ENCODE data around the gene WNT3A. TPM values are rescaled to one million over a fixed set of nuclear protein-coding genes. Genes with fewer than 3 reads are reported as not detected.
"Not testable (repeated sequence)": the region's sequence is repeated elsewhere in the genome, so short reads cannot be mapped to it uniquely, and the experiment has no call there.

The WNT3A gene, protein sequence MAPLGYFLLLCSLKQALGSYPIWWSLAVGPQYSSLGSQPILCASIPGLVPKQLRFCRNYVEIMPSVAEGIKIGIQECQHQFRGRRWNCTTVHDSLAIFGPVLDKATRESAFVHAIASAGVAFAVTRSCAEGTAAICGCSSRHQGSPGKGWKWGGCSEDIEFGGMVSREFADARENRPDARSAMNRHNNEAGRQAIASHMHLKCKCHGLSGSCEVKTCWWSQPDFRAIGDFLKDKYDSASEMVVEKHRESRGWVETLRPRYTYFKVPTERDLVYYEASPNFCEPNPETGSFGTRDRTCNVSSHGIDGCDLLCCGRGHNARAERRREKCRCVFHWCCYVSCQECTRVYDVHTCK
- 0.06 TPM for total RNA-seq

DNA sequence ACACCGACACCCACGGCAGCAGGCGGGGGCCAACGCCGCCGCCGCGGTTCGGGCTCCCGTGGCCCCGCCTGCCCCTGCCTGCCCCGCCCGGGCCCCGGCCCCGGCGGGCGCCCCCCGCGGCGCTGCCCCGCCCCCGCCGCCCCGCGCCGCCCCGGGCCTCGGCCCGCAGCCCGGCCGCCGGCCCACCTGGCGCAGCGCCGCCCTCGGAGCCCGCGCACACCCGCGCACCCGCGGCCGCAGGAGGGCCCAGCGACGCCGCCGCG is at the start of gene WNT3A:
Gene WNT3A, plus strand, starts transcription at position 213 of the 263 bp plus-strand sequence. CDS start 131 bp downstream, outside the sequence.
- no peak for DNase-seq (ENCODE audit: low spot score)

DNA sequence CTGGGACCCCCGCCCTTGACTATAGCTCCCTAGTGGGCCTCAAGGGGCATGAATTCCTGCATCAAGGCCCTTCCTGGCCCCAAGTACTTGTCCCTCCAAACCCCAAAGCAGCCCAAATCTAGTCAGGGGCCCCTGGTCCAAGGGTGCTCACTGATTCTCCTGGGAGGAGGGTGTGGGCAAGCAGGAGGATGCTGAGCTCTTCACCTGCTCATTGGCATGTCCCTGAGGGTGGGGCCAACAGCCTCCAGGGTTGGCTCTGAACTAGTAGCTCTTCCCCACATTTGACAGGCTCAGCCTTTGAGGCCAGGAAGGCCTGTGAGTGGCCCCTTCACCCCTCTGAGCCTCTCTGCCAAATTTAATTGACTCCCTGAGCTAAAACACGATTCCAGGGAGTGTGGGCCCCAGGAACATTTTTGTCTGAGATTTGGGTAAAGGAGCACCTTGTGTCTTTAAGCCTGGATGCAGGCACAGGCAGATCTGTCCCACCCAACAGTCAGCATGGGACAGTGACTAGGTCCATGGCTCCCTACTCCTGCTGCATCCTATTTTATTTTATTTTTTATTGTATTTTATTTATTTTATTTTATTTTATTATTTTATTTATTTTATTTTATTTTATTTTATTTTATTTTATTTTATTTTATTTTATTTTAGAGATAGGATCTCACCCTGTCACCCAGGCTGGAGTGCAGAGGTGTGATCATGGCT is 48.0 kb upstream of the WNT3A start:
- DNase-seq (ENCODE audit: low spot score): peak; percentile 6

GRCh38 chr1:227959325-227959860 is 47.4 kb upstream of the WNT3A start:
- DNase-seq (ENCODE audit: low spot score): peak; percentile 8

DNA sequence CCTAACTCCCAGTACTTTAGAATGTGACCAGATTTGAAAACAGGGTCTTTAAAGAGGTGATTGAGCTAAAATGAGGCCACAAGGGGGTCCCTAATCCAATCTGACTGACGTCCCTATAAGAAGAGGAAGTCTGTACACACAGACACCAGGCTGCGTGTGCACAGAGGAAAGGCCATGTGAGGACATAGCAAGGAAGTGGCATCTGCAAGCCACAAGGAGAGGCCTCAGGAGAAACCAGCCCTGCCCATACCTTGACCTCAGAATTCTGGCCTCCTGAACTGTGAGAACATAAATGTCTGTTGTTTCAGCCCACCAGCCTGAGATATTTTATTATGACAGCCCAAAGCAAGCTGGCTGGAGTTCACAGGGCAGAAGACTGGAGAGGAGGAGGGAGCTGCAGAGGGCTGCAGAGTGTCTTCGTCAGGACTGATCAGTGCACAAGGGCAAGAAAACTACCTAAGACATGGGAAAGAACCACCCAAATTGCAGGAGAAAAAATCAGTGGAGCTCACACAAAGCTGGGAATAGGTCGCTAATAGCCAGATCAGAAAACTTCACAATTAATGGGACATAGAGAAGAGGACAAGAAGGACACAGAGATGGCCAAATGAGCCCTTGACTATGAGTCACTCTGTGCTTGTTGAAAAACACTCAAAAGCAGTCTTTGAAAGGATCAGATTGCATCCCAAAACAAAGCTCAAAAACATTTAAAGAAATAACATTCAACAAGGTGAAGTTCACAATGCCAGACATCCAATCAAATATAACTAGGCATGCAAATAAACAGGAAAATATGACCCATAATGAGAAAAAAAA is 44.9 kb upstream of the WNT3A start:
- DNase-seq (ENCODE audit: low spot score): no peak

DNA sequence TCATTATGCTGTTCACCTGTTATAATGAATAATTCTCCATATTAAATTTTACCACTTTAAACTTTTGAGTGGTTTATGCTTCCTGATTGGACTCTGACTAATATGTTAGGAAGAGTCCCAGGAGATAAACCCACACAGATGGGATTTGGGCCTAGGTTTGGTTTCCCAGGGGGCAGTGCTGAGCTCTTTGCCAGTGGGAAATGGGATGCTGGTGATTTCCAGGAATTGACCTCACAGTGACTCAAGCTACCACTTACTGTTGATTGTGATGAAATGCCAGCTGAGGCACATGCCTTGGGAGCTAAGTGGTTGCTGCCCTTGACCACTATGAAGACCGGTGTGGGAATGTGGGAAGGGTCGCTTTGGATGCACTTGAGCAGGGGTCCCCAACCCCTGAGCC is 40.1 kb upstream of the WNT3A start:
- DNase-seq (ENCODE audit: low spot score): not testable (repeated sequence)

GRCh38 chr1:227967815-227968214 is 39.0 kb upstream of the WNT3A start:
- not testable (repeated sequence) for DNase-seq (ENCODE audit: low spot score)

DNA sequence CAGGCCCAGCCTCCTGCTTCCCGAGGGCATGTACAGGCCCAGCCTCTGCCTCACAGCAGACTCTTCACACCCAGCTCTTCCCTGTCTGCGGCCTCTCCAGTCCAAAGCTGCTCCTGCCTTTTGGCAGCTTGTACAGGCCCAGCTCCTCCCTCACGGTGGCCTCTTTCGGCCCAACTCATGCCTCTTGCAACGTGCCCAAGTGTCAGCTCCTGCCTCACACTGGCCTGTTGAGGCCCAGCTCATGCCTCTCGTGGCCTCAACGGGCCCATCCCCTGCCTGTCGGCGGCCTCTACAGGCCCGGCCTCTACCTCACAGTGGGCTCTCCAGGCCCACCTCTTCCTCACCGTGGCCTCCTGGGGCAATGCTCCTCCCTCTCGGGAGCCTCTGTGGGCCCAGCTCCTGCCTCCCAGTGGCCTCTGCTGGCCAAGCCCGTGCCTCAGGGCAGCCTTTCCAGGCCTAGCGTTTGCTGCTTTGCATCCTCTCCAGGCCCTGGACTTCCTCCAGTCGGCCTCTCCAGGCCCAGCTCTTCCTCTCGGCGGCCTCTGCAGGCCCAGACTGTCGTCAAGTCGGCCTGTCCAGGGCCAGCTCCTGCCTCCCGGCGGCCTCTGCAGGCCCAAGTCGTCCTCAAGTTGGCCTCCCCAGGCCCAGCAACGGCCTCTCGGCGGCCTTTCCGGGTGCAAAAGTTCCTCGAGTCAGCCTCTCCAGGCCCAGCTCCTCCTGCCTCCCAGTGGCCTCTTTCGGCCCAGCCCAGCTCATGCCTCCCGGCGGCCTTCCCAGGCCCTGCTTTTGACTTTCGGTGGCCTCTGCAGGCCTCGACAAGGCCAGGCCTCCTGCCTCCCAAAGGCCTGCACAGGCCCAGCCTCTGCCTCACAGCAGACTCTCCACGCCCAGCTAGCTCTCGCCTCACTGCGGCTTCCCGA is 36.5 kb upstream of the WNT3A start:
- DNase-seq (ENCODE audit: low spot score): not testable (repeated sequence)

DNA sequence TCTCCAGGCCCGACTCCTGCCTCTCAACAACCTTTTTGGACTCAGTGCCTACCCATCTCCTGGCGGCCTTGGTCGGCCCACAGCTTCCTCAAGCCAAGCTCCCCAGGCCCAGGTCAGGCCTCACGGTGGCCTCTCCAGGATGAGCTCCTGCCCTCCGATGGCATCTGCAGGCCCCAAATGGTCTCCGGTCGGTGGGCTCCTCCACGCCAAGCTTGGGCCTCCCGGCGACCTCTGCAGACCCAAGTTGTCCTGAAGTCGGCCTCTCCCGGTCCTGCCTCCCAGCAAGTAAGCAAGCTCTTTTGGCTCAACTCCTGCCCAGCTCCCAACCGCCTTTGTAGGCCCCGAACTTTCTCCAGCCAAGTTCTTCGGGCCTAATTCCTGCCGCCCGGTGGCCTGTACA is 35.6 kb upstream of the WNT3A start:
- not testable (repeated sequence) for DNase-seq (ENCODE audit: low spot score)

DNA sequence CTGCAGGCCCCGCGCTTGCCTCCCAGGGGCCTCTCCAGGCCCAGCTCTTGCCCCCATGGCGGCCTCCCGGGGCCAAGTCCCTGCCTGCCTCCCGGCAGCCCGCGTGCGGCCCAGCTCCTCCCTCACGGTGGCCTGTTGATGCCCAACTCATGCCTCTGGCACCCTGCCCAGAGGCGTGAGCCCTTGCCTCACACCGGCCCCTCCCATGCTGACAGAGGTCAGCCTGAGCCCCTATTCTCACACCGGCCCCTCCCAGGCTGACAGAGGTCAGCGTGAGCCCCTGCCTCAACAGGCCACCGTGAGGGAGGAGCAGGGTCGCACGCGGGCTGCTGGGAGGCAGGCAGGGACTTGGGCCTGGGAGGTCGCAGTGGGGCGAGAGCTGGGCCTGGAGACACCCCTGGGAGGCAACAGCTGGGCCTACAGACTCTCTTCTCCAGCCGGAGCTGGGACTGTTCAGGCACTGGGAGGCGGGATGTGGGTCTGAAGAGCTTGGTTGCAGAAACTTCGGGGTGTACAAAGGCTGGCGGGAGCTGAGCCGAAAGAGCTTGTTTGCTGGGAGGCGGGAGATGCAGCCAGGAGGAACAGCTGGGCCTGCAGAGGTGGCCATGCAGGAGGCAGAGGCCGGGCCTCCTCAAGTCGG is 35.0 kb upstream of the WNT3A start:
- not testable (repeated sequence) for DNase-seq (ENCODE audit: low spot score)

DNA sequence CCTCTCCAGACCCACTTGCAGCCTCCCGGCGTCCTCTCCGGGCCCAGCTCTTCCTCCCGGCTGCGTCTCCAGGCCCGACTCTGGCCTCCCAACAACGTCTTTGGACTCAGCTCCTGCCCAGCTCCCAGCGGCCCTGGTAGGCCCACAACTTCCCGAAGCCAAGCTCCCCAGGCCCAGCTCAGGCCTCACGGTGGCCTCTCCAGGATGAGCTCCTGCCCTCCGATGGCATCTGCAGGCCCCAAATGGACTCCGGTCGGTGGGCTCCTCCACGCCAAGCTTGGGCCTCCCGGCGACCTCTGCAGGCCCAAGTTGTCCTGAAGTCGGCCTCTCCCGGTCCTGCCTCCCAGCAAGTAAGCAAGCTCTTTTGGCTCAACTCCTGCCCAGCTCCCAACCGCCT is 34.5 kb upstream of the WNT3A start:
- not testable (repeated sequence) for DNase-seq (ENCODE audit: low spot score)

DNA sequence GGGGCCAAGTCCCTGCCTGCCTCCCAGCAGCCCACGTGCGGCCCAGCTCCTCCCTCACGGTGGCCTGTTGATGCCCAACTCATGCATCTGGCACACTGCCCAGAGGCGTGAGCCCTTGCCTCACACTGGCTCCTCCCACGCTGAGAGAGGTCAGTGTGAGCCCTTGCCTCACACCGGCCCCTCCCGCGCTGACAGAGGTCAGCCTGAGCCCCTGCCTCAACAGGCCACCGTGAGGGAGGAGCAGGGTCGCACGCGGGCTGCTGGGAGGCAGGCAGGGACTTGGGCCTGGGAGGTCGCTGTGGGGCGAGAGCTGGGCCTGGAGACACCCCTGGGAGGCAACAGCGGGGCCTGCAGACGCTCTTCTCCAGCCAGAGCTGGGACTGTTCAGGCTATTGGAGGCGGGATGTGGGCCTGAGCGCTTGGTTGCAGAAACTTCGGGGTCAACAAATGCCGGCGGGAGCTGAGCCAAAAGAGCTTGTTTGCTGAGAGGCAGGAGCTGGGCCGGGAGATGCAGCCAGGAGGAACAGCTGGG is 33.9 kb upstream of the WNT3A start:
- DNase-seq (ENCODE audit: low spot score): not testable (repeated sequence)

DNA sequence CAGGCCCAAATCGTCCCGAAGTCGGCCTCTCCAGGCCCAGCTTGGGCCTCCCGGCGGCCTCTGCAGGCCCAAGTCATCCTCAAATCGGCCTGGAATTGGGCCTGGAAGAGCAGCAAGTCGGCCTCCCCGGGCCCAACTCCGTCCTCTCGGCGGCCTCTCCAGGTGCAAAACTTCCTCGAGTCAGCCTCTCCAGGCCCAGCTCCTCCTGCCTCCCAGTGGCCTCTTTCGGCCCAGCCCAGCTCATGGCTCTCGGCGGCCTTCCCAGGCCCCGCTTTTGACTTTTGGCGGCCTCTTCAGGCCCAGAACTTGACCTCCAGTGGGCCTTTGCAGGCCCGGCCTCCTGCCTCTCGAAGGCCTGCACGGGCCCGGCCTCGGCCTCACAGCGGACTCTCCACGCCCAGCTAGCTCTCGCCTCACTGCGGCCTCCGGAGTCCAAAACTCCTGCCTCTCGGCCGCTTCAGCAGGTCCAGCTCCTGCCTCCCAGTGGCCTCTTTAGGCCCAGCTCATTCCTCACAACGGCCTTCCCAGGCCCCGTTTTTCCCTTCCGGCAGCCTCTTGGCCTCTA is 33.0 kb upstream of the WNT3A start:
- not testable (repeated sequence) for DNase-seq (ENCODE audit: low spot score)

GRCh38 chr1:227975583-227976283 is 31.1 kb upstream of the WNT3A start:
- not testable (repeated sequence) for DNase-seq (ENCODE audit: low spot score)

GRCh38 chr1:227987181-227987580 is 19.6 kb upstream of the WNT3A start:
- no peak for DNase-seq (ENCODE audit: low spot score)

- peak; percentile 6 for DNase-seq (ENCODE audit: low spot score)
Observed at GRCh38 chr1:227994632-227995300, 12.0 kb upstream of the WNT3A start.

DNA sequence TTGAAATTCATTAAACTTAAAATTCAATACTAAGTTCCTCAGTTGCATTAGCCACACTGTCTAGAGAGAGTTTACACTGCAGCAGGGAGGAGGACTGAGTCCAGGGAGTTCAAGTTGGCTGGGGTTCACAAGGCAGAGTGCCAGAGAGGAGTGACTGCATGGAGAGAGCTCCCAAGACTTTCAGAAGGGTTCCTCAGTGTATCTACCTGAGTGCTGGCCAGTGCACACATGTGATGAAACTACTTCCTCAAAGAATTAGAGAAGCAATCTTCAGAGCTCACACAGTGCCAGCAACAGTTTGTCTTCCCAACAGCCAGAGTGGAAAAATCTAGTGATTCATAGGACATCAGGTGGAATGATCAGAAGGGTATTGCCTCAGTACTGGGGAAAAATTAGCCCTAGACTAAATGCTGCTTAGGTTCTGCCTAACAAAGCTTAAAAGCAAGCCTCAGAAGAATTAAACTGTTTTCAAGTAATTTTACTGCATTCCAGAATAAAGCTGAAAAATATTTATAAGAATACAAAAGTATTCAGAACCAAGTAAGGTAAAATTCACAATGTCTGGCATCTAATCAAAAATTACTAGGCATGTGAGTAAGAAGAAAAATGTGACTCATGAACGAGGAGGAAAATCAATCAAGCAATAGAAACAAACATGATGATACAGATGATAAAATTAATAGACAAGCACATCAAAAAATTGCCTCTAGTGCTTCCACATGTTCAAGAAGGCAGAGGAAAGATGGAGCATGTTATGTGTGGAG is 10.4 kb upstream of the WNT3A start:
- DNase-seq (ENCODE audit: low spot score): peak; percentile 9

DNA sequence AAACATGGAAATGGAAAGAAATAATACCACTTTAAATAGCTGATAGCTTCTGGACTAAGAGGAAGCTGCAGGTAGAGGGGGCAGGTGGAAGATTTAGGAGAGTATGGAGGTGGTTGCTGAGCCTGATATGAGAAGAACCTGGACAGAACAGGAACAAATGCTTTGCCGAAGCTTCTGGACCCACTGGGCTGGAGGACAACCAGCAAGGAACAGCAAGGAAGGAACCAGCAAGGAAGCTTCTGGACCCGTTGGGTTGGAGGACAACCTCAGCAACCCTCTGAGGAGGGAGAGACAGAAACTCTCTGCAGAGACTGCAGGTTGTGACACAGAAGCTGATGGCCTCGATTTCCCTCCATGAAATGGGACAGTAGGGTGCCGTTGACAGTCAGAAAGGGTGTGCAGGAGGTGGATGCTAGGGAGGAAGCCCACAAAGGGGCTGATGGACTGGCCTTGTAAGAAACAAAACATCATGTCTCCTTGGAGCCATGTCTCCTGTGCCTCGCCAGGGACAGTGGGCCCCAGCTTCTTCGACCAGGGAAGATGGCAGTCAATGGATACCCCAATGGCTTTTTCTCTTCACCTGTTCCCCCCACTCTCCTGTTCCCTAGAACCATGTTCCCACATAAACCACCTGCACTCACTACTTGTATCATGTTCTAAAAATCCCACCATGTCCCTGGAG is 8.3 kb upstream of the WNT3A start:
- no peak for DNase-seq (ENCODE audit: low spot score)

All from mucosa of gallbladder (tissue), 1 donor.